Measurements from ENCODE around the gene GIPC3.

The GIPC3 gene

GRCh38 chr19:3585301-3586126, at the start of gene GIPC3:
TSS of gene GIPC3 (plus strand) at chr19:3585478. CDS start at chr19:3585598, 120 bp downstream.
- Mint-ChIP-seq H3K27me3 (no peaks in the 10 kb centered on the region), H3K36me3 (ENCODE audit: low read depth) (no peaks in the 10 kb centered on the region), H3K4me3 (no peak within 1 kb of the TSS), H3K4me1 (ENCODE audit: low read depth) (no peaks in the 10 kb centered on the region), H3K9me3 (no peaks in the 10 kb centered on the region), H3K27ac (no peak within 1 kb of the TSS)

- Mint-ChIP-seq H3K9me3 (peaks cover 3% of the 10 kb centered on the region), H3K27me3 (no peaks in the 10 kb centered on the region), H3K4me1 (ENCODE audit: low read depth) (no peaks in the 10 kb centered on the region), H3K4me3 (no peak overlapping the region), H3K27ac (no peak overlapping the region), H3K36me3 (ENCODE audit: low read depth) (peaks cover 32% of the 10 kb centered on the region)
Measured at GRCh38 chr19:3535563-3535965, 49.7 kb upstream of the GIPC3 start.

- Mint-ChIP-seq H3K27ac (no peak overlapping the region), H3K4me3 (no peak overlapping the region), H3K36me3 (ENCODE audit: low read depth) (peaks cover 32% of the 10 kb centered on the region), H3K9me3 (peaks cover 3% of the 10 kb centered on the region), H3K27me3 (no peaks in the 10 kb centered on the region), H3K4me1 (ENCODE audit: low read depth) (no peaks in the 10 kb centered on the region)
Measured at GRCh38 chr19:3535981-3536380, 49.3 kb upstream of the GIPC3 start.

- Mint-ChIP-seq H3K4me1 (ENCODE audit: low read depth) (no peaks in the 10 kb centered on the region), H3K9me3 (peaks cover 3% of the 10 kb centered on the region), H3K36me3 (ENCODE audit: low read depth) (peaks cover 32% of the 10 kb centered on the region), H3K27me3 (no peaks in the 10 kb centered on the region), H3K27ac (no peak overlapping the region), H3K4me3 (no peak overlapping the region)
Measured at GRCh38 chr19:3536429-3537100, 48.7 kb upstream of the GIPC3 start.

GRCh38 chr19:3537101-3537437, 48.2 kb upstream of the GIPC3 start:
- H3K4me1 Mint-ChIP-seq (ENCODE audit: low read depth) = no peaks in the 10 kb centered on the region
- H3K9me3 Mint-ChIP-seq = peaks cover 3% of the 10 kb centered on the region
- H3K27ac Mint-ChIP-seq = no peak overlapping the region
- H3K36me3 Mint-ChIP-seq (ENCODE audit: low read depth) = peaks cover 32% of the 10 kb centered on the region
- no peaks in the 10 kb centered on the region for H3K27me3 Mint-ChIP-seq
- no peak overlapping the region for H3K4me3 Mint-ChIP-seq

GRCh38 chr19:3537438-3538240, 47.6 kb upstream of the GIPC3 start:
- Mint-ChIP-seq H3K4me3 (no peak overlapping the region), H3K4me1 (ENCODE audit: low read depth) (no peaks in the 10 kb centered on the region), H3K36me3 (ENCODE audit: low read depth) (peaks cover 32% of the 10 kb centered on the region)

GRCh38 chr19:3538258-3538929, 46.9 kb upstream of the GIPC3 start:
- H3K4me3 Mint-ChIP-seq = no peak overlapping the region
- no peak overlapping the region for H3K27ac Mint-ChIP-seq
- peaks cover 3% of the 10 kb centered on the region for H3K9me3 Mint-ChIP-seq
- no peaks in the 10 kb centered on the region for H3K4me1 Mint-ChIP-seq (ENCODE audit: low read depth)
- H3K27me3 Mint-ChIP-seq = no peaks in the 10 kb centered on the region
- H3K36me3 Mint-ChIP-seq (ENCODE audit: low read depth) = peaks cover 31% of the 10 kb centered on the region

More at GRCh38 chr19:3537438-3538240, 47.6 kb upstream of the GIPC3 start:
- Mint-ChIP-seq H3K9me3 (peaks cover 3% of the 10 kb centered on the region), H3K27ac (no peak overlapping the region), H3K27me3 (no peaks in the 10 kb centered on the region)

GRCh38 chr19:3538965-3539755, 46.1 kb upstream of the GIPC3 start, which contains the start of gene TEKTIP1:
TSS of gene TEKTIP1 (plus strand) at chr19:3539174. CDS start at chr19:3539178, 4 bp downstream.
- H3K27me3 Mint-ChIP-seq = no peaks in the 10 kb centered on the region
- H3K4me1 Mint-ChIP-seq (ENCODE audit: low read depth) = no peaks in the 10 kb centered on the region
- no peak within 1 kb of the TSS for H3K27ac Mint-ChIP-seq
- H3K4me3 Mint-ChIP-seq = no peak within 1 kb of the TSS
- H3K9me3 Mint-ChIP-seq = peaks cover 3% of the 10 kb centered on the region
- H3K36me3 Mint-ChIP-seq (ENCODE audit: low read depth) = peaks cover 26% of the 10 kb centered on the region

- no peak overlapping the region for H3K4me3 Mint-ChIP-seq
- no peak overlapping the region for H3K27ac Mint-ChIP-seq
- H3K4me1 Mint-ChIP-seq (ENCODE audit: low read depth) = no peaks in the 10 kb centered on the region
- H3K27me3 Mint-ChIP-seq = no peaks in the 10 kb centered on the region
- peaks cover 22% of the 10 kb centered on the region for H3K36me3 Mint-ChIP-seq (ENCODE audit: low read depth)
- H3K9me3 Mint-ChIP-seq = peaks cover 3% of the 10 kb centered on the region
Measured at GRCh38 chr19:3539756-3540118, 45.5 kb upstream of the GIPC3 start.

GRCh38 chr19:3543150-3544057, 41.9 kb upstream of the GIPC3 start:
- Mint-ChIP-seq H3K4me1 (ENCODE audit: low read depth) (peaks cover 10% of the 10 kb centered on the region), H3K27me3 (no peaks in the 10 kb centered on the region), H3K36me3 (ENCODE audit: low read depth) (peaks cover 21% of the 10 kb centered on the region), H3K4me3 (no peak overlapping the region), H3K9me3 (peaks cover 3% of the 10 kb centered on the region), H3K27ac (no peak overlapping the region)

GRCh38 chr19:3544058-3544376, 41.3 kb upstream of the GIPC3 start:
- H3K4me3 Mint-ChIP-seq = no peak overlapping the region
- H3K36me3 Mint-ChIP-seq (ENCODE audit: low read depth) = peaks cover 20% of the 10 kb centered on the region
- H3K9me3 Mint-ChIP-seq = peaks cover 3% of the 10 kb centered on the region
- H3K27me3 Mint-ChIP-seq = no peaks in the 10 kb centered on the region
- no peak overlapping the region for H3K27ac Mint-ChIP-seq
- peaks cover 10% of the 10 kb centered on the region for H3K4me1 Mint-ChIP-seq (ENCODE audit: low read depth)

- H3K27ac Mint-ChIP-seq = peak overlapping the region; percentile 55
- H3K4me3 Mint-ChIP-seq = no peak overlapping the region
- H3K36me3 Mint-ChIP-seq (ENCODE audit: low read depth) = peaks cover 13% of the 10 kb centered on the region
Measured at GRCh38 chr19:3544742-3545668, 40.3 kb upstream of the GIPC3 start.

More at GRCh38 chr19:3544742-3545668, 40.3 kb upstream of the GIPC3 start:
- Mint-ChIP-seq H3K9me3 (no peaks in the 10 kb centered on the region), H3K4me1 (ENCODE audit: low read depth) (peaks cover 10% of the 10 kb centered on the region), H3K27me3 (no peaks in the 10 kb centered on the region)

Measured in stimulated activated naive CD8-positive, alpha-beta T cell treated with anti-CD3 and anti-CD28 coated beads, Interleukin-15, Interleukin-2, amounts not matched to agents 100 ng/mL and 50 ng/mL, for 24 hours (primary cell).